Astrocyte (in vitro differentiated cells and primary cell): Measurements from ENCODE around the gene ETV7. TPM values are rescaled to one million over a fixed set of nuclear protein-coding genes. Genes with fewer than 3 reads are reported as not detected.

Source experiments
- DNase-seq: peaks from one replicate; pipeline ENCODE4 v3.0.0-alpha.2; 2010; ENCODE audit warnings: low read depth
- FAIRE-seq: peaks from 2 replicates; lab custom pipeline; 2011; peaks lifted over from hg19 to GRCh38; lab: Jason Lieb, UNC
- H2AFZ ChIP-seq: 2 replicates; pipeline ENCODE4 v1.6.0; 2012; ENCODE audit warnings: low read depth, low read length, inconsistent platforms
- H3K27ac ChIP-seq: 2 replicates; pipeline ENCODE4 v1.5.1; 2011; ENCODE audit warnings: low read depth, low read length, inconsistent platforms
- H3K27me3 ChIP-seq: 2 replicates; pipeline ENCODE4 v1.6.0; 2011; ENCODE audit warnings: low read length, inconsistent platforms; ENCODE audit not compliant: insufficient read depth
- H3K36me3 ChIP-seq: 2 replicates; pipeline ENCODE4 v1.5.1; 2011; ENCODE audit warnings: low read length, inconsistent platforms; ENCODE audit not compliant: insufficient read depth
- H3K4me1 ChIP-seq: 2 replicates; pipeline ENCODE4 v1.5.1; 2011; ENCODE audit warnings: low read length, inconsistent platforms; ENCODE audit not compliant: insufficient read depth
- H3K4me2 ChIP-seq: 2 replicates; pipeline ENCODE4 v1.6.0; 2012; ENCODE audit warnings: low read length, inconsistent platforms
- H3K4me3 ChIP-seq: 2 replicates; pipeline ENCODE4 v1.5.1; 2011; ENCODE audit warnings: low read depth, mild to moderate bottlenecking, low read length, inconsistent platforms; ENCODE audit not compliant: insufficient read depth
- H3K79me2 ChIP-seq: 2 replicates; pipeline ENCODE4 v1.6.0; 2012; ENCODE audit warnings: mild to moderate bottlenecking, low read length, inconsistent platforms; ENCODE audit not compliant: insufficient read depth
- H3K9ac ChIP-seq: 2 replicates; pipeline ENCODE4 v1.6.0; 2012; ENCODE audit warnings: mild to moderate bottlenecking, low read length, inconsistent platforms
- H3K9me3 ChIP-seq: 2 replicates; pipeline ENCODE4 v1.5.1; 2012; ENCODE audit warnings: low read depth, mild to moderate bottlenecking, low read length, inconsistent platforms; ENCODE audit not compliant: insufficient read depth
- H4K20me1 ChIP-seq: 2 replicates; pipeline ENCODE4 v1.6.0; 2012; ENCODE audit warnings: low read length, inconsistent platforms; ENCODE audit not compliant: insufficient read depth
- H3K27ac Mint-ChIP-seq: one replicate; pipeline ENCODE4 v1.8.0; 2021; ENCODE audit warnings: mild to moderate bottlenecking, mixed read lengths; ENCODE audit not compliant: unreplicated experiment
- H3K27me3 Mint-ChIP-seq: one replicate; pipeline ENCODE4 v1.8.0; 2021; ENCODE audit warnings: low read depth, mixed read lengths; ENCODE audit not compliant: unreplicated experiment
- H3K36me3 Mint-ChIP-seq: one replicate; pipeline ENCODE4 v1.8.0; 2021; ENCODE audit warnings: low read depth, mixed read lengths; ENCODE audit not compliant: unreplicated experiment
- H3K4me1 Mint-ChIP-seq: one replicate; pipeline ENCODE4 v1.8.0; 2021; ENCODE audit warnings: low read depth, mixed read lengths; ENCODE audit not compliant: unreplicated experiment
- H3K4me3 Mint-ChIP-seq: one replicate; pipeline ENCODE4 v1.8.0; 2021; ENCODE audit warnings: mild to moderate bottlenecking, moderate library complexity, mixed read lengths; ENCODE audit not compliant: unreplicated experiment
- H3K9me3 Mint-ChIP-seq: one replicate; pipeline ENCODE4 v1.8.0; 2021; ENCODE audit warnings: mild to moderate bottlenecking, mixed read lengths; ENCODE audit not compliant: unreplicated experiment
- EZH2 ChIP-seq: IDR thresholded peaks from 2 replicates; pipeline ENCODE4 v1.6.1; 2012; ENCODE audit warnings: mild to moderate bottlenecking, low read length, inconsistent platforms; ENCODE audit not compliant: insufficient read depth
- total RNA-seq: library from RNA; stranded (reverse); gene quantifications from 2 replicates; pipeline ENCODE4 v1.2.1, GENCODE V29; 2021
- TF ChIP-seq, protein P1 (sequence below): IDR thresholded peaks from 2 replicates; pipeline ENCODE4 v1.5.1; 2011; ENCODE audit warnings: low read depth, mild to moderate bottlenecking, inconsistent platforms, low read length, moderate library complexity; ENCODE audit not compliant: insufficient read depth

Gene ETV7
- total RNA-seq, 1 donor from 2014 or later: 2.4 TPM

GRCh38 chr6:36381502-36382389 is 5.7 kb downstream of the ETV7 start:
- H3K4me1 ChIP-seq: peaks cover 4% of the 10 kb centered on the region
- H3K27ac Mint-ChIP-seq: no peak overlapping the region
- TF ChIP-seq, protein P1, sequence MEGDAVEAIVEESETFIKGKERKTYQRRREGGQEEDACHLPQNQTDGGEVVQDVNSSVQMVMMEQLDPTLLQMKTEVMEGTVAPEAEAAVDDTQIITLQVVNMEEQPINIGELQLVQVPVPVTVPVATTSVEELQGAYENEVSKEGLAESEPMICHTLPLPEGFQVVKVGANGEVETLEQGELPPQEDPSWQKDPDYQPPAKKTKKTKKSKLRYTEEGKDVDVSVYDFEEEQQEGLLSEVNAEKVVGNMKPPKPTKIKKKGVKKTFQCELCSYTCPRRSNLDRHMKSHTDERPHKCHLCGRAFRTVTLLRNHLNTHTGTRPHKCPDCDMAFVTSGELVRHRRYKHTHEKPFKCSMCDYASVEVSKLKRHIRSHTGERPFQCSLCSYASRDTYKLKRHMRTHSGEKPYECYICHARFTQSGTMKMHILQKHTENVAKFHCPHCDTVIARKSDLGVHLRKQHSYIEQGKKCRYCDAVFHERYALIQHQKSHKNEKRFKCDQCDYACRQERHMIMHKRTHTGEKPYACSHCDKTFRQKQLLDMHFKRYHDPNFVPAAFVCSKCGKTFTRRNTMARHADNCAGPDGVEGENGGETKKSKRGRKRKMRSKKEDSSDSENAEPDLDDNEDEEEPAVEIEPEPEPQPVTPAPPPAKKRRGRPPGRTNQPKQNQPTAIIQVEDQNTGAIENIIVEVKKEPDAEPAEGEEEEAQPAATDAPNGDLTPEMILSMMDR: no peak
- TF ChIP-seq EZH2: no peak
- no peak overlapping the region for H3K4me3 Mint-ChIP-seq
- no peaks in the 10 kb centered on the region for H4K20me1 ChIP-seq
- no peaks in the 10 kb centered on the region for H3K36me3 Mint-ChIP-seq
- no peak for DNase-seq
- H3K79me2 ChIP-seq: no peaks in the 10 kb centered on the region
- peaks cover 8% of the 10 kb centered on the region for H3K27me3 ChIP-seq
- no peak overlapping the region for H3K4me3 ChIP-seq
- H3K27ac ChIP-seq: no peak overlapping the region
- no peaks in the 10 kb centered on the region for H3K4me1 Mint-ChIP-seq
- H3K4me2 ChIP-seq: no peak overlapping the region
- no peak overlapping the region for H3K9ac ChIP-seq
- H3K9me3 ChIP-seq: no peaks in the 10 kb centered on the region
- no peak overlapping the region for H2AFZ ChIP-seq
- H3K27me3 Mint-ChIP-seq: peaks cover 25% of the 10 kb centered on the region
- H3K9me3 Mint-ChIP-seq: no peaks in the 10 kb centered on the region
- H3K36me3 ChIP-seq: no peaks in the 10 kb centered on the region
- no peak for FAIRE-seq

DNA sequence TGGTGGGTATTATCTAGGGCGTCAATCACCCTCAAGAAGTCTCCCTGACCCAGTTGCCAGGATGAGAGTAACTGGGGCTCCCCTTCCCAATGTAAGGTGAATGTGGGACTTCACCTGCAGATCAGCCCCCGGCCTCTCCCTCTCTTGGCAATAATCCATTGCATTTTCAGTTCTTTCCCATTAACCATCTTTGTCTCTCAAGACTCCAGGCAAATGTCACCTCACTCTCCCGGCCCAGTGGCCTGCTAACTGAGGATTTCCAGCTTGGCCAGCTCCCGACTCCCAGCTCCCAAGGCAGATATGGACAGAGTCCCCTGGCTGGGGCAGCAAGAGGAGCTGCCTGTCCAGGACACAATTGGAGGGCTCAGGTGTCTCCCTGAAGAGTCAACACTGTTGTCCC is 7.3 kb downstream of the ETV7 start:
- DNase-seq (no peak), FAIRE-seq (no peak)
- H3K27me3 ChIP-seq: peaks cover 2% of the 10 kb centered on the region
- no peak overlapping the region for H3K4me3 ChIP-seq
- H3K27ac ChIP-seq: no peak overlapping the region
- H3K36me3 ChIP-seq: no peaks in the 10 kb centered on the region
- peaks cover 16% of the 10 kb centered on the region for H3K27me3 Mint-ChIP-seq
- no peaks in the 10 kb centered on the region for H4K20me1 ChIP-seq
- no peak overlapping the region for H3K27ac Mint-ChIP-seq
- H3K79me2 ChIP-seq: no peaks in the 10 kb centered on the region
- H3K36me3 Mint-ChIP-seq: no peaks in the 10 kb centered on the region
- no peaks in the 10 kb centered on the region for H3K9me3 Mint-ChIP-seq
- TF ChIP-seq, protein P1: no peak
- TF ChIP-seq EZH2: no peak
- no peaks in the 10 kb centered on the region for H3K4me1 Mint-ChIP-seq
- H2AFZ ChIP-seq: no peak overlapping the region
- no peak overlapping the region for H3K9ac ChIP-seq
- H3K4me1 ChIP-seq: no peaks in the 10 kb centered on the region
- no peak overlapping the region for H3K4me3 Mint-ChIP-seq
- H3K4me2 ChIP-seq: no peak overlapping the region
- no peaks in the 10 kb centered on the region for H3K9me3 ChIP-seq

DNA sequence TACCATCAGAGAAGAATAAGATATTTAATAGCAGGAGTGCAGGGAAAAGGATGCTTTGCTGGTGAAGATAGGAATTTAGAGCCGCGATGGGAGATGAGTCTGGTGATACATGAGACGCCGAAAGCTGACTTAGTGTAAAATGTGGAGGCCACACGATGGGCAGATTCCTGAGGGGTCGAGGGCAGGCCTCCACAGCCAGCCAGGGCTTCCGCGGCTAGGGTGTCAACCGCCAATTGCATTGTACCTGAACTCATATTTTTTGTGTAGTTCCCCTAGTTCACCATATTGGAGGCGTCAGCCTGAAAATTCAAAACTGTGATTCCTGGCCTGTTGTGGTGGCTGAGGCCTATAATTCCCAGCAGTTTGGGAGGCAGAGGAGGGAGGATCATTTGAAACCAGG is 8.5 kb downstream of the ETV7 start:
- Histone ChIP-seq H3K4me2 (no peak overlapping the region), H3K36me3 (no peaks in the 10 kb centered on the region), H3K4me1 (no peaks in the 10 kb centered on the region), H3K9me3 (no peaks in the 10 kb centered on the region), H3K9ac (no peak overlapping the region), H3K79me2 (no peaks in the 10 kb centered on the region), H3K4me3 (no peak overlapping the region), H4K20me1 (no peaks in the 10 kb centered on the region), H3K27ac (no peak overlapping the region), H2AFZ (no peak overlapping the region), H3K27me3 (peaks cover 5% of the 10 kb centered on the region)
- peak overlapping the region; percentile 43 for H3K27ac Mint-ChIP-seq
- FAIRE-seq: no peak
- H3K27me3 Mint-ChIP-seq: peaks cover 21% of the 10 kb centered on the region
- no peak for DNase-seq
- H3K9me3 Mint-ChIP-seq: no peaks in the 10 kb centered on the region
- TF ChIP-seq EZH2: no peak
- TF ChIP-seq, protein P1: no peak
- H3K36me3 Mint-ChIP-seq: no peaks in the 10 kb centered on the region
- H3K4me1 Mint-ChIP-seq: no peaks in the 10 kb centered on the region
- no peak overlapping the region for H3K4me3 Mint-ChIP-seq
